ENCODE data around the gene BMP4. TPM values are rescaled to one million over a fixed set of nuclear protein-coding genes. Genes with fewer than 3 reads are reported as not detected.

The BMP4 gene
- total and polyA plus RNA-seq, 2 of the 13 experiments (the other 11 are each of a cell fraction or from before 2014, with no cell fraction given), result 56.4 to 169 TPM

DNA sequence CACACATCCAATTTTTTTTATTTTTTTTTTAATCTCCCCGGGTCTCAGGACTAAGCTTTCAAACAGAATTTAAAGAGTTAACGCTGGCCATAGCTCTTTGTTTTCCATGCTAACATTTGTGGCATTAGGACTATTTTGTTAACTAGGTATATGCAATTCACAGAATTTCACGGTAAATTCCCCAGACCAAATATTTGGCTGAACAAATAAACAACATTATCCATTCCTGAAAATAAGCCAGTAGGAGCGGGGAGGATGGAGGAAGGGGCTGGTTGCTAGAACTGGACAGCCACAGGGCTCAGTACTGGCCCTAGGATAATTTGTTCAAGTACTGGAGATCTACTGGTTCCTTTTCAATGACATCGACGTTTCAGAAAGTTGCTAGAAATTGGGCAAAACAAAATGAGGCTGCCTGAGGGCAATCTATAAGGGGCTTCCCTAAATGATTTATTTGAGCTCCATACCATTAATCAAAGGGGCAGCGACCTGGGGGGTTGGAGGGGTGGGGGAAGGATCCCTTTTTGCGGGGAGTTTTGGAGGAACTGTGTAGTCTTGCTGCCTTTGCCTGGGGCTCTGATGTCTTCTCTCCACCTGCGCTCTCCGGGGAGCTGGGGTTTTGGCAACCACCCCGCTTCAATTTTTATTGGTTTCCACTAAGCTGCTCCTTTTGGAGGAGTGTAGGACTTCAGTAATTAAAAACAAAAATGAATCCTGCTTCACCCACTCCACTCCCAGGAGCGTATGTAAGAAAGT lies 9.0 kb downstream of the BMP4 start (continued):
- TF ChIP-seq, protein P1, sequence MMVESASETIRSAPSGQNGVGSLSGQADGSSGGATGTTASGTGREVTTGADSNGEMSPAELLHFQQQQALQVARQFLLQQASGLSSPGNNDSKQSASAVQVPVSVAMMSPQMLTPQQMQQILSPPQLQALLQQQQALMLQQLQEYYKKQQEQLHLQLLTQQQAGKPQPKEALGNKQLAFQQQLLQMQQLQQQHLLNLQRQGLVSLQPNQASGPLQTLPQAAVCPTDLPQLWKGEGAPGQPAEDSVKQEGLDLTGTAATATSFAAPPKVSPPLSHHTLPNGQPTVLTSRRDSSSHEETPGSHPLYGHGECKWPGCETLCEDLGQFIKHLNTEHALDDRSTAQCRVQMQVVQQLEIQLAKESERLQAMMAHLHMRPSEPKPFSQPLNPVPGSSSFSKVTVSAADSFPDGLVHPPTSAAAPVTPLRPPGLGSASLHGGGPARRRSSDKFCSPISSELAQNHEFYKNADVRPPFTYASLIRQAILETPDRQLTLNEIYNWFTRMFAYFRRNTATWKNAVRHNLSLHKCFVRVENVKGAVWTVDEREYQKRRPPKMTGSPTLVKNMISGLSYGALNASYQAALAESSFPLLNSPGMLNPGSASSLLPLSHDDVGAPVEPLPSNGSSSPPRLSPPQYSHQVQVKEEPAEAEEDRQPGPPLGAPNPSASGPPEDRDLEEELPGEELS (CRISPR knock-in tag; IDR thresholded peaks at IDR 0.05), result peak; percentile 59; the same call in 1 of the 2 replicates
- TF ChIP-seq SP5 (CRISPR knock-in tag; IDR thresholded peaks at IDR 0.05; ENCODE audit: borderline replicate concordance, low read depth) (no peak), FOXA3 (CRISPR knock-in tag; IDR thresholded peaks at IDR 0.05) (peak; percentile 50), ZSCAN20 (CRISPR knock-in tag; IDR thresholded peaks at IDR 0.05; ENCODE audit: borderline replicate concordance) (no peak), EP300 (IDR thresholded peaks at IDR 0.05; ENCODE audit: low read depth in 2 of 2, low read length in 2 of 2) (peak in 1 of 2 experiments; percentile 54; a peak in 1 of 4 replicates), EP300 (CRISPR knock-in tag; IDR thresholded peaks at IDR 0.05; ENCODE audit: borderline replicate concordance) (no peak), MAF1 (CRISPR knock-in tag; IDR thresholded peaks at IDR 0.05; ENCODE audit: borderline replicate concordance) (no peak), GATAD1 (CRISPR knock-in tag; IDR thresholded peaks at IDR 0.05) (no peak), RBFOX2 (IDR thresholded peaks at IDR 0.05; ENCODE audit: low read depth, low read length) (peak; percentile 39; the same call in 1 of the 2 replicates), SOX13 (IDR thresholded peaks at IDR 0.05) (no peak), SOX13 (CRISPR knock-in tag; conservative IDR thresholded peaks at IDR 0.05 in 1 of 2, IDR thresholded peaks at IDR 0.05 in 1 of 2) (peak in 1 of 2 experiments; percentile 44; a peak in 1 of 4 replicates), CHCHD3 (CRISPR knock-in tag; IDR thresholded peaks at IDR 0.05) (no peak), RAD51 (IDR thresholded peaks at IDR 0.05; ENCODE audit: borderline replicate concordance) (no peak), ZNF431 (CRISPR knock-in tag; IDR thresholded peaks at IDR 0.05; ENCODE audit: borderline replicate concordance, low read depth) (no peak), GFI1 (CRISPR knock-in tag; IDR thresholded peaks at IDR 0.05; ENCODE audit: borderline replicate concordance) (no peak)
- TF ChIP-seq, protein P2, sequence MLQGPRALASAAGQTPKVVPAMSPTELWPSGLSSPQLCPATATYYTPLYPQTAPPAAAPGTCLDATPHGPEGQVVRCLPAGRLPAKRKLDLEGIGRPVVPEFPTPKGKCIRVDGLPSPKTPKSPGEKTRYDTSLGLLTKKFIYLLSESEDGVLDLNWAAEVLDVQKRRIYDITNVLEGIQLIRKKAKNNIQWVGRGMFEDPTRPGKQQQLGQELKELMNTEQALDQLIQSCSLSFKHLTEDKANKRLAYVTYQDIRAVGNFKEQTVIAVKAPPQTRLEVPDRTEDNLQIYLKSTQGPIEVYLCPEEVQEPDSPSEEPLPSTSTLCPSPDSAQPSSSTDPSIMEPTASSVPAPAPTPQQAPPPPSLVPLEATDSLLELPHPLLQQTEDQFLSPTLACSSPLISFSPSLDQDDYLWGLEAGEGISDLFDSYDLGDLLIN (CRISPR knock-in tag; IDR thresholded peaks at IDR 0.05; ENCODE audit: borderline replicate concordance), result no peak
- TF ChIP-seq, protein P3, sequence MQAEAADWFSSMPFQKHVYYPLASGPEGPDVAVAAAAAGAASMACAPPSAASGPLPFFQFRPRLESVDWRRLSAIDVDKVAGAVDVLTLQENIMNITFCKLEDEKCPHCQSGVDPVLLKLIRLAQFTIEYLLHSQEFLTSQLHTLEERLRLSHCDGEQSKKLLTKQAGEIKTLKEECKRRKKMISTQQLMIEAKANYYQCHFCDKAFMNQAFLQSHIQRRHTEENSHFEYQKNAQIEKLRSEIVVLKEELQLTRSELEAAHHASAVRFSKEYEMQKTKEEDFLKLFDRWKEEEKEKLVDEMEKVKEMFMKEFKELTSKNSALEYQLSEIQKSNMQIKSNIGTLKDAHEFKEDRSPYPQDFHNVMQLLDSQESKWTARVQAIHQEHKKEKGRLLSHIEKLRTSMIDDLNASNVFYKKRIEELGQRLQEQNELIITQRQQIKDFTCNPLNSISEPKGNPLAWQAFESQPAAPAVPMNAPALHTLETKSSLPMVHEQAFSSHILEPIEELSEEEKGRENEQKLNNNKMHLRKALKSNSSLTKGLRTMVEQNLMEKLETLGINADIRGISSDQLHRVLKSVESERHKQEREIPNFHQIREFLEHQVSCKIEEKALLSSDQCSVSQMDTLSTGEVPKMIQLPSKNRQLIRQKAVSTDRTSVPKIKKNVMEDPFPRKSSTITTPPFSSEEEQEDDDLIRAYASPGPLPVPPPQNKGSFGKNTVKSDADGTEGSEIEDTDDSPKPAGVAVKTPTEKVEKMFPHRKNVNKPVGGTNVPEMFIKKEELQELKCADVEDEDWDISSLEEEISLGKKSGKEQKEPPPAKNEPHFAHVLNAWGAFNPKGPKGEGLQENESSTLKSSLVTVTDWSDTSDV (CRISPR knock-in tag; IDR thresholded peaks at IDR 0.05), result no peak
- TF ChIP-seq, protein P4, sequence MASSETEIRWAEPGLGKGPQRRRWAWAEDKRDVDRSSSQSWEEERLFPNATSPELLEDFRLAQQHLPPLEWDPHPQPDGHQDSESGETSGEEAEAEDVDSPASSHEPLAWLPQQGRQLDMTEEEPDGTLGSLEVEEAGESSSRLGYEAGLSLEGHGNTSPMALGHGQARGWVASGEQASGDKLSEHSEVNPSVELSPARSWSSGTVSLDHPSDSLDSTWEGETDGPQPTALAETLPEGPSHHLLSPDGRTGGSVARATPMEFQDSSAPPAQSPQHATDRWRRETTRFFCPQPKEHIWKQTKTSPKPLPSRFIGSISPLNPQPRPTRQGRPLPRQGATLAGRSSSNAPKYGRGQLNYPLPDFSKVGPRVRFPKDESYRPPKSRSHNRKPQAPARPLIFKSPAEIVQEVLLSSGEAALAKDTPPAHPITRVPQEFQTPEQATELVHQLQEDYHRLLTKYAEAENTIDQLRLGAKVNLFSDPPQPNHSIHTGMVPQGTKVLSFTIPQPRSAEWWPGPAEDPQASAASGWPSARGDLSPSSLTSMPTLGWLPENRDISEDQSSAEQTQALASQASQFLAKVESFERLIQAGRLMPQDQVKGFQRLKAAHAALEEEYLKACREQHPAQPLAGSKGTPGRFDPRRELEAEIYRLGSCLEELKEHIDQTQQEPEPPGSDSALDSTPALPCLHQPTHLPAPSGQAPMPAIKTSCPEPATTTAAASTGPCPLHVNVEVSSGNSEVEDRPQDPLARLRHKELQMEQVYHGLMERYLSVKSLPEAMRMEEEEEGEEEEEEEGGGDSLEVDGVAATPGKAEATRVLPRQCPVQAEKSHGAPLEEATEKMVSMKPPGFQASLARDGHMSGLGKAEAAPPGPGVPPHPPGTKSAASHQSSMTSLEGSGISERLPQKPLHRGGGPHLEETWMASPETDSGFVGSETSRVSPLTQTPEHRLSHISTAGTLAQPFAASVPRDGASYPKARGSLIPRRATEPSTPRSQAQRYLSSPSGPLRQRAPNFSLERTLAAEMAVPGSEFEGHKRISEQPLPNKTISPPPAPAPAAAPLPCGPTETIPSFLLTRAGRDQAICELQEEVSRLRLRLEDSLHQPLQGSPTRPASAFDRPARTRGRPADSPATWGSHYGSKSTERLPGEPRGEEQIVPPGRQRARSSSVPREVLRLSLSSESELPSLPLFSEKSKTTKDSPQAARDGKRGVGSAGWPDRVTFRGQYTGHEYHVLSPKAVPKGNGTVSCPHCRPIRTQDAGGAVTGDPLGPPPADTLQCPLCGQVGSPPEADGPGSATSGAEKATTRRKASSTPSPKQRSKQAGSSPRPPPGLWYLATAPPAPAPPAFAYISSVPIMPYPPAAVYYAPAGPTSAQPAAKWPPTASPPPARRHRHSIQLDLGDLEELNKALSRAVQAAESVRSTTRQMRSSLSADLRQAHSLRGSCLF (CRISPR knock-in tag; IDR thresholded peaks at IDR 0.05; ENCODE audit: borderline replicate concordance), result no peak

Measured in HepG2 (cell line).